HG03354 (cell line): Measurements from ENCODE around the gene SPATA31D3.
A peak's percentile ranks its signal among the peaks of the same experiment; 100 is the strongest.
"Not testable (repeated sequence)": the region's sequence is repeated elsewhere in the genome, so short reads cannot be mapped to it uniquely, and the experiment has no call there.

Experiments used
- ATAC-seq: cut with Tn5 transposase; IDR thresholded peaks from one replicate; pipeline ENCODE4 v1.9.1; 2021; ENCODE audit warnings: mild to moderate bottlenecking; ENCODE audit not compliant: unreplicated experiment, poor library complexity, severe bottlenecking

The SPATA31D3 gene

DNA sequence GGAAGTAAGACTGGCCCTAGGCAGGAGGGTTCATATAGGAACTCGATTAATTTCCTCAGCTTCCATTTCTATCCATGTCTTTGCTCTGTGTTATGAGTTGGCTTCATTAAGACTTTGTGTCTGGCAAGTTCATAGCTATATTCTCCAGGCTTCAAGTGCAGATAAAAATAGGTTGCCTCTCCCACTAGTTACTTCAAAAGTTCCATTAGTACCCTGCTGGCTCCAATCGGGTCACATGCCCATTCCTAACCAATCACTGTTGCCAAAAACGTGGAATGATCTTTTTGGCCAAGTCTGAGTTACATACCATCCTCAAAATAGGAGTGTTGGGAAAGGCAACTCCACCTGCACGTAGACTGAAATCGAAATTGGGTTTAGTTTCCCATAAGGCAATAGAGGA lies 31.5 kb downstream of the SPATA31D3 start:
- ATAC-seq = no peak

DNA sequence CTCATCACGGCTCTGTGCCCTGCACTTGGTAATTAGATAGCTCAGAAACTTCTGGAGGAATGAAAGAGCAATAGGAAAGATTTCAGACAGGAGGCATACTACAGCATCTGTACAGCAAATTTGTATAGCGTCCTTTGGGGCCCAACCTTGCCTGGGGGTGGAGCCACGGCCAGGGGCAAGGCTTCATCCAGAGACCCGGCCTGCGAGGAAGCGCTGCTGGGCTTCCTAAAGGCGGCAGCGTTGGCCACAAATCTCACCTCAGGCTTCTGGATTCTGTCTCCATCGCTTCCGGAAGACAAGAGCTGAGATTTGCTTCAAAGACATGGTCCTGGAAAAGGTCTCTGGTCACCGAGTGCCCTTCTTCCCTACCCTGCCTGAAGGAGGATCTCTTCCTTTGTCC lies 33.1 kb downstream of the SPATA31D3 start:
- no peak for ATAC-seq

DNA sequence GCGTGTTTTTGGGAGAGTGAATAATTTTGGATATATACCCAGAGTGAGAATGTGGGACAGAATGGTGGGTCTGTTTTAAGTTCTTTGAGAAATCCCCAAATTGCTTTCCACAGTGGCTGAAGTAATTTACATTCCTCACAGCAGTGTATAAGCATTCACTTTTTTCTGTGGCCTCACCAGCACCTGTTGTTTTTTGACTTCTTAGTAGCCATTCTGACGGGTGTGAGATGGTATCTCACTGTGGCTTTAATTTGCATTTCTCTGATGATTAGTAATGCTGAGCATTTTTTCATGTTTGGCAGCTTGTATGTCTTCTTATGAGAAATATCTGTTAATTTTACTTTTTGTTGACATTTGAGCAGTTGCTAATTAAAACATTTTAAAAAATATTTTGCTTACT lies 35.9 kb downstream of the SPATA31D3 start:
- peak; percentile 92 for ATAC-seq

DNA sequence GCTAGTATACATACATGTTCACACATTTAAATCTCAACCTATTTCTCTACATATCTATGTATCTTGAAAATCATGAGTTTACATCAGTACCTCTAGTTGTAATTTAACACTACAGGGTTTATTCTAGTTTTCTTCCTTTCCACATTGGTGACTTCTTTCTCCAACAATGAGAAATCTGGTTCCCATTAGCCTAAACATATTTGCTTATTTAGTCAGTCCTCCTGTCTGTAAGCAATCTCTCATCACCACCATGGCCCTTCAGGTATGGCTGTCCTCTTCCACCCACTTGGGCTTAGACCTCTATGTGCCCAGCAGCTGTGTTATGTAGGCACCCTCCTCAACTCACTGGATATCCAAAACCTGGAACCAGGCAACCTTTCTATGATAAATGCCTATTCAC lies 37.3 kb downstream of the SPATA31D3 start:
- no peak for ATAC-seq

DNA sequence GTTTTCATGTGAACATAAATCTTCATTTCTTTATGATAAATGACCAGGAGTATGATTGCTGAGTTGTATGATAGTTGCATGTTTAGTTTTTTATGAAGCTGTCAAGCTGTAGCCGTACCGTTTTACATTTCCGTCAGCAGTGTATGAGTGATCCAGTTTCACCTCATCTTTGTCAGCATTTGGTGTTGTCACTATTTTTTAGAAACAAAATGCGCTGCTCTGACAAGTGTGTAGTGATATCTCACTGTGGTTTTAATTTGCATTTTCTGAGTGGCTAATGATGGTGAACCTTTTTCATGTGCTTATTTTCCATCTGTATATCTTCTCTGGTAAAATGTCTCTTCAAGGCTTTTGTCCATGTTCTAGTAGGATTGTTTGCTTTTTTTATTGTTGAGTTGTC lies 38.6 kb downstream of the SPATA31D3 start:
- ATAC-seq = no peak

DNA sequence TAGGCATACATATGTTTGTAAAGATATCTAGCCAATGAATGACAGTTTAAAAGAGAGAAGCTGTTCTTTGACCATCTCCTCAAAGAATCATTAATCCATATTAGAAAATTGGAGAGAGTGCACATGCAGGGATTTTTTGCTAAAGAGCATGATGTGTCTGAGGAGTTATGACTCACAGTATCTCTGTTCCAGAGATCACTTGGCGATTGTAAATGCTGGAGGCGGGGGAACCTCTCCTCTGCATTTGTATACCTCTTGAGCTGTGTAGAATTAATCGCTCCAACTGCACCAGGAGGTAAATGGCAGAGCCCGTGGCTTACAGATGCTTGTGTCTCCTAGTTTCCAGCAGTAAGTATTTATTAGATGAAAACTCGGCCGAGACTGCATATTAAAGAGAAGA lies 41.6 kb downstream of the SPATA31D3 start:
- ATAC-seq = no peak

DNA sequence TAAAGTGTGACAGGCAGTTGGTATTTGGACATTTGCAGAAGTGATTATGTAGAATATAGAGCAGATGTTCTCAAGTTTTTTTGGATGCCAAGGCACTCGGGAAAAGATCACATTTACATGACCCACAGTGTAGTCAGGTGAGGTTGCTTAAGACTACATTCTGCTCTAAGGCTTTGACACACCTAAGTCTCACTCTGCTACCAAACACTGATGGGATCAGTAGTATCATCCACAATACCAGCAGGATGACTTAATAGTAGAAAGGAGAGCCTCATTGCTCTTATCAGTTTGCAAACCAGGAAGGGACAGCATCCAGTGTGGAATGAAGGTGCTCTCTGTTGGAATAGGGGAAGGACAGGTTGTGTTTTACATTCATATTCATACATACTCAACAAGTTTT lies 42.8 kb downstream of the SPATA31D3 start:
- no peak for ATAC-seq

DNA sequence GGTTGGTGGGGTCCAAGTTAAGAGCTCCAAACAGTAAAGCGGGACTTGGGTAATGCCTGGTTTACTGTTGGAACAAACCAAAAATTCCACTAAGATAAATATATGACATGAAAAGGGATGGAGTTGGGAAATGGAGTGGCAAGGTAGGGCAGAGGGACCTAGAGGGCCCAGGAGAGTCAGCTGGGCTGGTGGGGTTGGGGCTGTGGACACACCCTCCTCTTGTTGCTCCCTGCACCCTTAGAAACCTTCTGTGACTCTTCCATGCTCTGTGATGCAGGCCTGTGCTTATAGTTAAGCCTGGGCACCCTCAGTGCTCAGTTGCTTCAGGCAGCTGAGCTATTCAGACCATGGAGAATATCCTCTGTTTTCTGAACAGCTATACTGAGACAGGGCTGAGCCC lies 45.2 kb downstream of the SPATA31D3 start, which contains the start of gene SPATA31D1:
Gene SPATA31D1 (plus strand): TSS at position 301 of the 400 bp plus-strand sequence. CDS start 47 bp downstream, at position 348.
- ATAC-seq = not testable (repeated sequence)

DNA sequence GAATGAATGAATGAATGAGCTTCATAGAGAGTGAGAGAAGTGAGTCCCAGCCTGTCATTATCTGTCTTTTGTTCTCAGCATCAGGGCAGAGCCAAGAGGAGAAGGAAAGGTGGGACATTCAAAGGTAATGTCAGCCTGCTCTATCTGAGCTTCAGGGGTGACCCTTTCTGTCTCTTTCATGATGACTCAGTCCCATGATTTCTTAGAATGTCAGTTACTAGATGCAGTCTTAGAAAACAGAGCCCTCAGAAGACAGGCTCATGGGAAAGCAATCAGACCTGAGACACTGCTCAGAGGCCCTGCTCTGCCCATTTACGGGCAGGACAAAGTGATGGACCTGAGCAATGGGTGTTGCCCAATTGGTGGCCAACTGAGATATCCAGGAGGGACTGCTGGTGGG lies 46.4 kb downstream of the SPATA31D3 start:
- ATAC-seq = no peak

DNA sequence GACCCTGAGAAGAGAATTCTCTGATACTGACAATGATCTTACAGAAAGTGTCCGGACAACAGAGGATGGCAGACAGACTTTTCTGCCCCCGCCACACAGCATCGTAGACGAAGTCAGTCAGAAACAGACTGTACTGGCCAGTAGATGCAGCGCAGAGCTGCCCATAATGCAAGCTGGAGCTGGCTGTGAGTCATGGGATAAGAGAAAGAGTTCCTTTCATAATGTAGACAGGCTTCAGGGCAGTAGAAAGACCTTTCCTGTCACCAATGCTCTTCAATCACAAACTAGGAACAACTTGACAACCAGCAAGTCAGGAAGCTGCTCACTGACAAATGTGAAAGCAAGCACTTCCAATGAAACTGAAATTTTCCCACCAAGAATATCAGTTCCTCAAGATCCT lies 50.4 kb downstream of the SPATA31D3 start:
- ATAC-seq = no peak
